ENCODE measurements around the gene PRADC1.

- TF ChIP-seq CTCF (IDR thresholded peaks at IDR 0.05) (no peak), POLR2A (IDR thresholded peaks at IDR 0.05; ENCODE audit: low read depth) (no peak)
Measured at GRCh38 chr2:73255907-73256617, 23.0 kb upstream of the PRADC1 start.

Data from esophagus muscularis mucosa (tissue), 3 donors.